ENCODE results near the gene CDK7. TPM values are rescaled to one million over a fixed set of nuclear protein-coding genes. Genes with fewer than 3 reads are reported as not detected.

Gene CDK7
- total RNA-seq, 4 donors from 2014 or later = 4.4 to 35.3 (median 11.1) TPM

GRCh38 chr5:69288688-69289087 lies 54.0 kb downstream of the CDK7 start:
- no peak for DNase-seq
- no peaks in the 10 kb centered on the region for H3K27me3 ChIP-seq
- H3K9me3 ChIP-seq = no peaks in the 10 kb centered on the region
- H3K4me3 ChIP-seq = no peak overlapping the region
- no peaks in the 10 kb centered on the region for H3K36me3 ChIP-seq
- no peaks in the 10 kb centered on the region for H3K4me1 ChIP-seq
- no peak for TF ChIP-seq POLR2A (IDR thresholded peaks at IDR 0.05)
- intact Hi-C loops (cut with DNase I; ENCODE audit: low total_unique reads) = no loop called here
- no peak overlapping the region for H3K27ac ChIP-seq

- no peak overlapping the region for H3K27ac ChIP-seq
- no peak overlapping the region for H3K4me3 ChIP-seq
- TF ChIP-seq POLR2A (IDR thresholded peaks at IDR 0.05) = no peak
- TF ChIP-seq CTCF (IDR thresholded peaks at IDR 0.05) = no peak
- no peaks in the 10 kb centered on the region for H3K27me3 ChIP-seq
- intact Hi-C loops (cut with DNase I; ENCODE audit: low total_unique reads) = no loop called here
- no peak for DNase-seq
- H3K36me3 ChIP-seq = no peaks in the 10 kb centered on the region
- H3K9me3 ChIP-seq = no peaks in the 10 kb centered on the region
- H3K4me1 ChIP-seq = no peaks in the 10 kb centered on the region
Observed at GRCh38 chr5:69292306-69292705, 57.6 kb downstream of the CDK7 start.

- Histone ChIP-seq H3K27ac (no peak overlapping the region), H3K4me1 (no peaks in the 10 kb centered on the region), H3K36me3 (no peaks in the 10 kb centered on the region), H3K4me3 (no peak overlapping the region), H3K9me3 (no peaks in the 10 kb centered on the region), H3K27me3 (no peaks in the 10 kb centered on the region)
- no peak for DNase-seq
- no peak for TF ChIP-seq POLR2A (IDR thresholded peaks at IDR 0.05)
- TF ChIP-seq CTCF (IDR thresholded peaks at IDR 0.05) = no peak
- intact Hi-C loops (cut with DNase I; ENCODE audit: low total_unique reads) = no loop called here
Observed at GRCh38 chr5:69293882-69294281, 59.2 kb downstream of the CDK7 start.

- intact Hi-C loops (cut with DNase I; ENCODE audit: low total_unique reads) = no loop called here
Observed at GRCh38 chr5:69295088-69295754, 60.5 kb downstream of the CDK7 start.

GRCh38 chr5:69299625-69300024 lies 64.9 kb downstream of the CDK7 start:
- Histone ChIP-seq H3K27ac (no peak overlapping the region), H3K4me3 (no peak overlapping the region), H3K9me3 (no peaks in the 10 kb centered on the region), H3K4me1 (no peaks in the 10 kb centered on the region), H3K27me3 (no peaks in the 10 kb centered on the region), H3K36me3 (no peaks in the 10 kb centered on the region)
- intact Hi-C loops (cut with DNase I; ENCODE audit: low total_unique reads) = no loop called here
- TF ChIP-seq POLR2A (IDR thresholded peaks at IDR 0.05) (no peak), CTCF (IDR thresholded peaks at IDR 0.05) (no peak)
- DNase-seq = no peak

More at GRCh38 chr5:69295088-69295754, 60.5 kb downstream of the CDK7 start:
- Histone ChIP-seq H3K27ac (no peak overlapping the region), H3K4me1 (no peaks in the 10 kb centered on the region), H3K36me3 (no peaks in the 10 kb centered on the region), H3K27me3 (no peaks in the 10 kb centered on the region), H3K4me3 (no peak overlapping the region), H3K9me3 (no peaks in the 10 kb centered on the region)
- no peak for DNase-seq
- TF ChIP-seq POLR2A (IDR thresholded peaks at IDR 0.05) = no peak
- TF ChIP-seq CTCF (IDR thresholded peaks at IDR 0.05) = no peak

Measured in uterus (tissue), 4 donors.